ENCODE results near the gene CPLX3.

GRCh38 chr15:74857082-74857655 lies 30.7 kb downstream of the CPLX3 start:
- TF ChIP-seq, protein P1, sequence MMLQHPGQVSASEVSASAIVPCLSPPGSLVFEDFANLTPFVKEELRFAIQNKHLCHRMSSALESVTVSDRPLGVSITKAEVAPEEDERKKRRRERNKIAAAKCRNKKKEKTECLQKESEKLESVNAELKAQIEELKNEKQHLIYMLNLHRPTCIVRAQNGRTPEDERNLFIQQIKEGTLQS (IDR thresholded peaks at IDR 0.05; ENCODE audit: borderline replicate concordance, extremely low read depth, low read depth, low read length) = no peak
- TF ChIP-seq STAT3 (IDR thresholded peaks at IDR 0.05; ENCODE audit: low read depth, low read length) (no peak), EP300 (IDR thresholded peaks at IDR 0.05; ENCODE audit: borderline replicate concordance in 1 of 2, control insufficient read depth in 1 of 2, low read depth in 2 of 2, low read length in 2 of 2) (no peak), GABPA (IDR thresholded peaks at IDR 0.05; ENCODE audit: low read depth) (no peak), ZNF687 (IDR thresholded peaks at IDR 0.05) (no peak)
- TF ChIP-seq, protein P2, sequence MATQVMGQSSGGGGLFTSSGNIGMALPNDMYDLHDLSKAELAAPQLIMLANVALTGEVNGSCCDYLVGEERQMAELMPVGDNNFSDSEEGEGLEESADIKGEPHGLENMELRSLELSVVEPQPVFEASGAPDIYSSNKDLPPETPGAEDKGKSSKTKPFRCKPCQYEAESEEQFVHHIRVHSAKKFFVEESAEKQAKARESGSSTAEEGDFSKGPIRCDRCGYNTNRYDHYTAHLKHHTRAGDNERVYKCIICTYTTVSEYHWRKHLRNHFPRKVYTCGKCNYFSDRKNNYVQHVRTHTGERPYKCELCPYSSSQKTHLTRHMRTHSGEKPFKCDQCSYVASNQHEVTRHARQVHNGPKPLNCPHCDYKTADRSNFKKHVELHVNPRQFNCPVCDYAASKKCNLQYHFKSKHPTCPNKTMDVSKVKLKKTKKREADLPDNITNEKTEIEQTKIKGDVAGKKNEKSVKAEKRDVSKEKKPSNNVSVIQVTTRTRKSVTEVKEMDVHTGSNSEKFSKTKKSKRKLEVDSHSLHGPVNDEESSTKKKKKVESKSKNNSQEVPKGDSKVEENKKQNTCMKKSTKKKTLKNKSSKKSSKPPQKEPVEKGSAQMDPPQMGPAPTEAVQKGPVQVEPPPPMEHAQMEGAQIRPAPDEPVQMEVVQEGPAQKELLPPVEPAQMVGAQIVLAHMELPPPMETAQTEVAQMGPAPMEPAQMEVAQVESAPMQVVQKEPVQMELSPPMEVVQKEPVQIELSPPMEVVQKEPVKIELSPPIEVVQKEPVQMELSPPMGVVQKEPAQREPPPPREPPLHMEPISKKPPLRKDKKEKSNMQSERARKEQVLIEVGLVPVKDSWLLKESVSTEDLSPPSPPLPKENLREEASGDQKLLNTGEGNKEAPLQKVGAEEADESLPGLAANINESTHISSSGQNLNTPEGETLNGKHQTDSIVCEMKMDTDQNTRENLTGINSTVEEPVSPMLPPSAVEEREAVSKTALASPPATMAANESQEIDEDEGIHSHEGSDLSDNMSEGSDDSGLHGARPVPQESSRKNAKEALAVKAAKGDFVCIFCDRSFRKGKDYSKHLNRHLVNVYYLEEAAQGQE (IDR thresholded peaks at IDR 0.05; ENCODE audit: low read depth, low read length) = no peak

Measured in GM12878 (cell line).